HepG2 (cell line): ENCODE results near the gene PPP3R2. TPM values are rescaled to one million over a fixed set of nuclear protein-coding genes. Genes with fewer than 3 reads are reported as not detected.

ENCODE experiments used
- ATAC-seq: fragments of 200-7000 bp; cut with Tn5 transposase; 3 replicates; pipeline ENCODE4 v1.9.1; 2020; ENCODE audit warnings: mild to moderate bottlenecking, moderate library complexity
- BruUV-seq: library from RNA; stranded (reverse); fragments of 400-500 nt; replicated peaks from 2 replicates; lab custom pipeline; 2021; lab: Mats Ljungman, UMichigan
- CTCF ChIA-PET: fragments of 300-600 bp; formaldehyde crosslinking; extraction: SDS; loops from one replicate; lab custom pipeline; 2021; ENCODE audit warnings: low total read pairs, inconsistent platforms, low intra/inter-chr PET ratio; lab: Yijun Ruan, JAX
- POLR2A ChIA-PET: fragments of 350-600 bp; sonication (Branson Sonifier 250); formaldehyde crosslinking; loops from one replicate; lab custom pipeline; 2020; ENCODE audit warnings: antibody characterized with exemption, inconsistent platforms; lab: Yijun Ruan, JAX
- DNase-seq: peaks from one replicate; pipeline ENCODE4 v3.0.0-alpha.2; 2015; ENCODE audit warnings: low spot score
- FAIRE-seq: peaks from 3 replicates; lab custom pipeline; 2011; peaks lifted over from hg19 to GRCh38; lab: Jason Lieb, UNC
- H2AFZ ChIP-seq: one replicate; pipeline ENCODE4 v1.6.1; 2011; ENCODE audit warnings: low read length, inconsistent platforms
- H3K27ac ChIP-seq: fragments of 300-600 bp; 3 replicates; pipeline ENCODE4 v1.8.0; 2011; ENCODE audit warnings: mixed run types, mild to moderate bottlenecking, mixed read lengths, low read length, inconsistent platforms; ENCODE audit not compliant: insufficient read depth; ENCODE audit errors: extremely low read length
- H3K27me3 ChIP-seq, 2 experiments: fragments of 200-600 bp in 1 of 2; 2 replicates in 1 of 2; 3 replicates in 1 of 2; pipeline versions ENCODE4 v1.6.0 to v1.8.0; 2011; ENCODE audit warnings: low read length in 2 of 2, mild to moderate bottlenecking in 2 of 2, moderate library complexity in 2 of 2, inconsistent platforms in 1 of 2; ENCODE audit not compliant: insufficient read depth in 2 of 2, control insufficient read depth in 1 of 2
- H3K36me3 ChIP-seq, 2 experiments: fragments of 200-600 bp in 1 of 2; replicated peaks in 1 of 2; 2 replicates in 1 of 2; 3 replicates in 1 of 2; pipeline versions ENCODE4 v1.5.1 to v1.8.0; 2011; ENCODE audit warnings: low read length in 2 of 2, inconsistent platforms in 1 of 2; ENCODE audit not compliant: insufficient read depth in 2 of 2, control insufficient read depth in 1 of 2
- H3K4me1 ChIP-seq: 2 replicates; pipeline ENCODE4 v1.5.1; 2012; ENCODE audit warnings: low read length, inconsistent platforms; ENCODE audit not compliant: insufficient read depth
- H3K4me2 ChIP-seq: 2 replicates; pipeline ENCODE4 v1.6.0; 2011; ENCODE audit warnings: low read depth, low read length, inconsistent platforms
- H3K4me3 ChIP-seq, 3 experiments: fragments of 200-600 bp in 1 of 3; sonication (generic), shearing (Covaris generic) in 1 of 3; replicated peaks in 1 of 3; 2 replicates each; pipeline ENCODE4 v1.5.1; 2011 to 2016; ENCODE audit warnings: low read length in 3 of 3, inconsistent platforms in 2 of 3, low read depth in 2 of 3, mild to moderate bottlenecking in 2 of 3, control low read depth in 1 of 3, mixed read lengths in 1 of 3; ENCODE audit not compliant: insufficient read depth in 1 of 3
- H3K79me2 ChIP-seq: one replicate; pipeline ENCODE4 v1.6.1; 2011; ENCODE audit warnings: low read length, inconsistent platforms; ENCODE audit not compliant: insufficient read depth
- H3K9ac ChIP-seq: 2 replicates; pipeline ENCODE4 v1.6.0; 2011; ENCODE audit warnings: mild to moderate bottlenecking, low read depth, low read length, inconsistent platforms; ENCODE audit not compliant: insufficient read depth
- H3K9me3 ChIP-seq: 2 replicates; pipeline ENCODE4 v1.5.1; 2012; ENCODE audit warnings: mild to moderate bottlenecking, low read length
- H4K20me1 ChIP-seq: 2 replicates; pipeline ENCODE4 v1.6.0; 2011; ENCODE audit warnings: inconsistent platforms, mild to moderate bottlenecking, low read length, moderate library complexity; ENCODE audit not compliant: insufficient read depth
- ASH2L ChIP-seq: fragments of 300-600, 200-600 bp; sonication (generic); IDR thresholded peaks from 2 replicates; pipeline ENCODE4 v1.7.0; 2017; ENCODE audit warnings: low read depth, mild to moderate bottlenecking, moderate library complexity, mixed read lengths, low read length; ENCODE audit not compliant: insufficient read length
- CCDC6 ChIP-seq: sonication (generic); formaldehyde crosslinking; IDR thresholded peaks from 2 replicates; pipeline ENCODE4 v1.8.1; 2022; ENCODE audit warnings: mild to moderate bottlenecking, missing genetic modification reagents, moderate library complexity
- JUND ChIP-seq: sonication (generic); formaldehyde crosslinking; IDR thresholded peaks from 2 replicates; pipeline ENCODE4 v1.8.0; 2022; ENCODE audit warnings: mild to moderate bottlenecking, missing genetic modification reagents
- KLF16 ChIP-seq, 2 experiments: sonication (generic) in 1 of 2; formaldehyde crosslinking in 1 of 2; IDR thresholded peaks; 2 replicates each; pipeline versions ENCODE4 v1.6.1 to v1.8.0; 2016 to 2023; ENCODE audit warnings: missing genetic modification reagents in 2 of 2, missing compliant biosample characterization in 1 of 2
- MED8 ChIP-seq: sonication (generic); formaldehyde crosslinking; IDR thresholded peaks from 2 replicates; pipeline ENCODE4 v1.8.1; 2023; ENCODE audit warnings: mild to moderate bottlenecking, missing genetic modification reagents; ENCODE audit not compliant: insufficient replicate concordance
- MZF1 ChIP-seq: sonication (generic); formaldehyde crosslinking; IDR thresholded peaks from 2 replicates; pipeline ENCODE4 v1.8.1; 2023; ENCODE audit warnings: mild to moderate bottlenecking, missing genetic modification reagents, borderline replicate concordance
- NFE2L1 ChIP-seq: sonication (generic); formaldehyde crosslinking; IDR thresholded peaks from 2 replicates; pipeline ENCODE4 v1.4.0; 2020; ENCODE audit warnings: missing genetic modification reagents, mild to moderate bottlenecking, borderline replicate concordance
- SNAI1 ChIP-seq: sonication (generic); formaldehyde crosslinking; IDR thresholded peaks from 2 replicates; pipeline ENCODE4 v1.5.0; 2020; ENCODE audit warnings: mild to moderate bottlenecking, missing genetic modification reagents, borderline replicate concordance
- SSRP1 ChIP-seq: IDR thresholded peaks from 2 replicates; pipeline ENCODE4 v1.6.1; 2016; ENCODE audit warnings: control low read depth
- ZBTB20 ChIP-seq: sonication (generic); formaldehyde crosslinking; IDR thresholded peaks from 2 replicates; pipeline ENCODE4 v1.8.1; 2023; ENCODE audit warnings: missing genetic modification reagents, low read depth, mild to moderate bottlenecking, borderline replicate concordance
- ZNF282 ChIP-seq: fragments of 450-650 bp; IDR thresholded peaks from 2 replicates; pipeline ENCODE4 v1.6.1; 2018; ENCODE audit not compliant: partially characterized antibody
- ZNF468 ChIP-seq: sonication (generic); formaldehyde crosslinking; IDR thresholded peaks from 2 replicates; pipeline ENCODE4 v1.8.0; 2022; ENCODE audit warnings: mild to moderate bottlenecking, moderate library complexity, missing genetic modification reagents
- WGBS: methylation state at CpG from one replicate; pipeline ENCODE4 v1.1.6; 2017; ENCODE audit warnings: low lambda C conversion rate; 5-methylcytosine and 5-hydroxymethylcytosine counted together
- in situ Hi-C: cut with HindIII; loops from 2 replicates; pipeline ENCODE4 v1.10.0; 2017; ENCODE audit warnings: low pct_unique_long_range_greater_than_20kb; ENCODE audit not compliant: extremely low pct_ligation_motif_present
- intact Hi-C: fragments of 100-400 bp; cut with micrococcal nuclease; formaldehyde crosslinking; loops from one replicate; pipeline ENCODE4 v1.10.0; 2022; ENCODE audit not compliant: unreplicated experiment
- polyA plus RNA-seq, 8 experiments: library from polyadenylated mRNA; depleted of rRNA in 3 of 8; stranded (reverse) in 7 of 8; unstranded in 1 of 8; fragments of >200 nt; fragmentation: Illumina TruSeq in 4 of 8; extraction: Trizol in 4 of 8; gene quantifications; 2 replicates each; pipeline versions ENCODE4 v1.2.1 to v1.2.3, GENCODE V29; 2011 to 2016; ENCODE audit warnings: low read depth in 4 of 8, missing spikeins in 1 of 8, mixed read lengths in 1 of 8; ENCODE audit not compliant: insufficient read depth in 1 of 8
- total RNA-seq, 5 experiments: library from RNA; depleted of rRNA; stranded (reverse); fragments of >200 nt; fragmentation: Illumina TruSeq; extraction: Trizol; gene quantifications; 2 replicates each; pipeline ENCODE4 v1.2.3, GENCODE V29; 2016; ENCODE audit warnings: low read depth in 1 of 5
- TF ChIP-seq, protein P1 (sequence below): sonication (generic); formaldehyde crosslinking; IDR thresholded peaks from 2 replicates; pipeline ENCODE4 v1.5.0; 2020; ENCODE audit warnings: missing genetic modification reagents
- TF ChIP-seq, protein P2 (sequence below): sonication (generic); formaldehyde crosslinking; IDR thresholded peaks from 2 replicates; pipeline ENCODE4 v1.8.0; 2022; ENCODE audit warnings: low read depth, missing genetic modification reagents
- TF ChIP-seq, protein P3 (sequence below): sonication (generic); formaldehyde crosslinking; IDR thresholded peaks from 2 replicates; pipeline ENCODE4 v1.8.0; 2022; ENCODE audit warnings: missing genetic modification reagents, mild to moderate bottlenecking, borderline replicate concordance

PPP3R2 gene
- total and polyA plus RNA-seq, 2 of the 13 experiments (the other 11 are each of a cell fraction or from before 2014, with no cell fraction given), result not detected

DNA sequence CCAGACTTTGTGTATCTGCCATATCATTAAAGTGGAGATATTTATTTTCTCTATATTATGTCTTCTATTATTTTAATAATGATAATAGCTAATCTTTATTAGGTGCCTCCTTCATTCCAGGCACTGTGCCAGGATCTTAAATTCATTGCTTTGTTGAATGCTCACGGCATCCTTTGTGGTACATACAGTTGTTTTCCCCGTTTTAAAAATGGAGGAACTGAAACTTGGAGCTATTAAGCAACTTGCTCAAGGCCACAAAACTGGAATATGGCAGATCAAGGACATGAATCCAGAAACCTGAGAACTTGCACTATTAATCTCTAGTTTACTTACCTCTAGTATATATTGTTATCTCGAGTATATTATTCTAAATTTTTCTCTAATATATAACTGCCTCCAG lies 41.5 kb upstream of the PPP3R2 start:
- no peak for TF ChIP-seq CCDC6
- TF ChIP-seq KLF16 (CRISPR knock-in tag; IDR thresholded peaks at IDR 0.05), result no peak
- TF ChIP-seq, protein P1, sequence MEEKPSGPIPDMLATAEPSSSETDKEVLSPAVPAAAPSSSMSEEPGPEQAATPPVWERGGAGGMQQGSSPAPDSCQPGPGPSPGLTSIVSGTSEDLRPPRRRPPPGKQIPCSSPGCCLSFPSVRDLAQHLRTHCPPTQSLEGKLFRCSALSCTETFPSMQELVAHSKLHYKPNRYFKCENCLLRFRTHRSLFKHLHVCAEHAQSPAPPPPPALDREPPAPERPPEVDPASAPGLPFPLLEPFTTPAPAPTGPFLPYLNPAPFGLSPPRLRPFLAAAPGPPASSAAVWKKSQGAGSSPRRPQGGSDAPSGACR, result no peak
- TF ChIP-seq ASH2L, result no peak
- TF ChIP-seq NFE2L1 (CRISPR knock-in tag), result no peak
- no peak for TF ChIP-seq JUND (CRISPR knock-in tag)
- TF ChIP-seq SSRP1 (CRISPR knock-in tag), result no peak
- TF ChIP-seq, protein P2, sequence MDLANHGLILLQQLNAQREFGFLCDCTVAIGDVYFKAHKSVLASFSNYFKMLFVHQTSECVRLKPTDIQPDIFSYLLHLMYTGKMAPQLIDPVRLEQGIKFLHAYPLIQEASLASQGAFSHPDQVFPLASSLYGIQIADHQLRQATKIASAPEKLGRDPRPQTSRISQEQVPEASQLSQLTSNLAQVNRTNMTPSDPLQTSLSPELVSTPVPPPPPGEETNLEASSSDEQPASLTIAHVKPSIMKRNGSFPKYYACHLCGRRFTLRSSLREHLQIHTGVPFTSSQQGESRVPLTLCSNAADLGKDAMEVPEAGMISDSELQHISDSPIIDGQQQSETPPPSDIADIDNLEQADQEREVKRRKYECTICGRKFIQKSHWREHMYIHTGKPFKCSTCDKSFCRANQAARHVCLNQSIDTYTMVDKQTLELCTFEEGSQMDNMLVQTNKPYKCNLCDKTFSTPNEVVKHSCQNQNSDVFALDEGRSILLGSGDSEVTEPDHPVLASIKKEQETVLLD (CRISPR knock-in tag), result no peak
- TF ChIP-seq, protein P3, sequence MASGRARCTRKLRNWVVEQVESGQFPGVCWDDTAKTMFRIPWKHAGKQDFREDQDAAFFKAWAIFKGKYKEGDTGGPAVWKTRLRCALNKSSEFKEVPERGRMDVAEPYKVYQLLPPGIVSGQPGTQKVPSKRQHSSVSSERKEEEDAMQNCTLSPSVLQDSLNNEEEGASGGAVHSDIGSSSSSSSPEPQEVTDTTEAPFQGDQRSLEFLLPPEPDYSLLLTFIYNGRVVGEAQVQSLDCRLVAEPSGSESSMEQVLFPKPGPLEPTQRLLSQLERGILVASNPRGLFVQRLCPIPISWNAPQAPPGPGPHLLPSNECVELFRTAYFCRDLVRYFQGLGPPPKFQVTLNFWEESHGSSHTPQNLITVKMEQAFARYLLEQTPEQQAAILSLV, result no peak
- TF ChIP-seq ZBTB20, result no peak
- no peak for TF ChIP-seq MED8
- TF ChIP-seq MZF1 (CRISPR knock-in tag), result no peak
- no peak for TF ChIP-seq ZNF282
- TF ChIP-seq ZNF468 (CRISPR knock-in tag), result no peak
- no peak for TF ChIP-seq SNAI1 (CRISPR knock-in tag)
- Histone ChIP-seq H3K27me3 (no peaks in the 10 kb centered on the region), H2AFZ (no peak overlapping the region), H3K4me2 (no peak overlapping the region), H3K4me3 (no peak overlapping the region), H3K79me2 (no peaks in the 10 kb centered on the region), H3K36me3 (no peaks in the 10 kb centered on the region), H3K27ac (no peak overlapping the region), H3K4me1 (no peaks in the 10 kb centered on the region), H4K20me1 (no peaks in the 10 kb centered on the region), H3K9me3 (no peaks in the 10 kb centered on the region), H3K9ac (no peak overlapping the region)
- intact Hi-C loops, result no loop called here
- ChIA-PET POLR2A (no interaction called here), CTCF (no interaction called here)
- FAIRE-seq, result no peak
- in situ Hi-C loops, result no loop called here
- WGBS, result 1% methylated on average over 3 of the region's 3 CpGs
- DNase-seq, result no peak
- BruUV-seq, result no TSS peak
- no peak for ATAC-seq
